Neural progenitor cell (in vitro differentiated cells): ENCODE data around the gene ARHGAP30.

ENCODE experiments used
- EZH2 ChIP-seq: fragments of 200-600 bp; sonication (generic); IDR thresholded peaks from 2 replicates; pipeline ENCODE4 v1.6.1; 2017; ENCODE audit warnings: antibody characterized with exemption, mild to moderate bottlenecking, moderate library complexity
- TF ChIP-seq, protein P1 (sequence below): fragments of 200-600 bp; sonication (generic); IDR thresholded peaks from 2 replicates; pipeline ENCODE4 v1.5.1; 2017; ENCODE audit warnings: antibody characterized with exemption, mild to moderate bottlenecking

DNA sequence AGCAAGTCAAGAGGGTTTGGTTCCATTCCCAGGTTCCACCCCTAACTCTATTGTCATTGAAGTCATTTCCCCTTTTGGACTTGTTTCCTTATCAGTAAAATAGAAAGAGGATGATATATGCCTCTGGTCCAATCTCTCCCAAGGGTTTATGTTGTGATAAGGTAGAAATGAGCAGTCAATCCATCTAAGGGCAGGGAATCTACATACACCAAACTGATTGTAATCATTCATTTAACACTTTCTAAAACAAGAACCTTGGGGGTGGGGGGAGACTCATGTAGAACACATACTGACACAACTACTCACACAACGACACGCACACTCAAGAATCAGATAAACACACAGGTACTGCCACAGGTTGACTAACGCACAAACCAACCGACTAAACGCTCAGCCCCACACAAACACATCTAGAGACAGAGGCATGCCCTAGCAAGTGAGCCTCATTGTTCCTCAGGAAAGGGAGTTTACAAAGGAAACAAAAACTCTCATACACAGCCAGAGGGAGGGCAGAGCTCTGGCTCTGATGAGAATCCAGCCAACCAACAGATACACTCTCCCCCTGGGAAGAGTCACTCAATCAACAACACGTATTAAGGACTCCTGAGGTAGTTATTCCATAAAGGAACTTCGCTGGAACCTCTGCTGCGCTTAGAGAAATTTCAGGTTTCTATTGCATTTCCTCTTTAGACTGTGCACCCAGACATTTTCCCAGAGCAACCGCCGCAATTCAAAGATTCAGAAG lies 49.8 kb downstream of the ARHGAP30 start:
- TF ChIP-seq, protein P1, sequence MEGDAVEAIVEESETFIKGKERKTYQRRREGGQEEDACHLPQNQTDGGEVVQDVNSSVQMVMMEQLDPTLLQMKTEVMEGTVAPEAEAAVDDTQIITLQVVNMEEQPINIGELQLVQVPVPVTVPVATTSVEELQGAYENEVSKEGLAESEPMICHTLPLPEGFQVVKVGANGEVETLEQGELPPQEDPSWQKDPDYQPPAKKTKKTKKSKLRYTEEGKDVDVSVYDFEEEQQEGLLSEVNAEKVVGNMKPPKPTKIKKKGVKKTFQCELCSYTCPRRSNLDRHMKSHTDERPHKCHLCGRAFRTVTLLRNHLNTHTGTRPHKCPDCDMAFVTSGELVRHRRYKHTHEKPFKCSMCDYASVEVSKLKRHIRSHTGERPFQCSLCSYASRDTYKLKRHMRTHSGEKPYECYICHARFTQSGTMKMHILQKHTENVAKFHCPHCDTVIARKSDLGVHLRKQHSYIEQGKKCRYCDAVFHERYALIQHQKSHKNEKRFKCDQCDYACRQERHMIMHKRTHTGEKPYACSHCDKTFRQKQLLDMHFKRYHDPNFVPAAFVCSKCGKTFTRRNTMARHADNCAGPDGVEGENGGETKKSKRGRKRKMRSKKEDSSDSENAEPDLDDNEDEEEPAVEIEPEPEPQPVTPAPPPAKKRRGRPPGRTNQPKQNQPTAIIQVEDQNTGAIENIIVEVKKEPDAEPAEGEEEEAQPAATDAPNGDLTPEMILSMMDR = no peak
- TF ChIP-seq EZH2 = no peak
